Stomach (tissue), 9 donors: ENCODE data around the gene F2RL1. TPM values are rescaled to one million over a fixed set of nuclear protein-coding genes. Genes with fewer than 3 reads are reported as not detected.
A peak's percentile ranks its signal among the peaks of the same experiment; 100 is the strongest.

Source experiments
- DNase-seq, 2 donors: peaks; one replicate each; pipeline versions ENCODE4 v3.0.0 to v3.0.0-alpha.2; 2013 to 2019
- H3K27ac ChIP-seq, 5 donors: fragments of 200-600 bp in 4 of 5; sonication (generic) in 4 of 5; one replicate each; pipeline ENCODE4 v1.5.1; 2013 to 2019; ENCODE audit warnings: mild to moderate bottlenecking in 1 of 5, moderate library complexity in 1 of 5
- H3K27me3 ChIP-seq, 3 donors: fragments of 200-600 bp; sonication (generic); one replicate each; pipeline ENCODE4 v1.5.1; 2017 to 2019; ENCODE audit warnings: mixed run types in 1 of 3
- H3K36me3 ChIP-seq, 4 donors: fragments of 200-600 bp; sonication (generic); 1 replicate in 3 of 4; 2 replicates in 1 of 4; pipeline ENCODE4 v1.5.1; 2016 to 2019
- H3K4me1 ChIP-seq, 4 donors: fragments of 200-600 bp; sonication (generic); one replicate each; pipeline ENCODE4 v1.5.1; 2016 to 2019
- H3K4me3 ChIP-seq, 4 donors: fragments of 200-600 bp; sonication (generic) in 3 of 4; one replicate each; pipeline ENCODE4 v1.5.1; 2016 to 2019; ENCODE audit warnings: mild to moderate bottlenecking in 1 of 4
- H3K9me3 ChIP-seq, 4 donors: fragments of 200-600 bp; sonication (generic); one replicate each; pipeline ENCODE4 v1.5.1; 2016 to 2019
- CTCF ChIP-seq, 7 experiments: fragments of 450-650 bp in 4 of 7; fragments of 200-600 bp in 3 of 7; sonication (generic) in 3 of 7; IDR thresholded peaks; one replicate each; pipeline ENCODE4 v1.5.1; 2016 to 2019; ENCODE audit warnings: antibody characterized with exemption in 7 of 7, control low read depth in 2 of 7, mild to moderate bottlenecking in 1 of 7
- EP300 ChIP-seq: sonication (generic); formaldehyde crosslinking; IDR thresholded peaks from one replicate; pipeline ENCODE4 v1.6.1; 2017; ENCODE audit warnings: antibody characterized with exemption
- POLR2A ChIP-seq, 4 donors: fragments of 450-650 bp; IDR thresholded peaks; one replicate each; pipeline ENCODE4 v1.6.1; 2016; ENCODE audit warnings: antibody characterized with exemption in 4 of 4, control low read depth in 2 of 4, mild to moderate bottlenecking in 1 of 4, moderate library complexity in 1 of 4
- POLR2AphosphoS5 ChIP-seq, 3 donors: sonication (generic); formaldehyde crosslinking; IDR thresholded peaks; one replicate each; pipeline ENCODE4 v1.6.1; 2016; ENCODE audit warnings: antibody characterized with exemption in 3 of 3
- WGBS, 5 donors: extraction: QIAGEN DNeasy Blood & Tissue Kit in 3 of 5; methylation state at CpG; one replicate each; pipeline versions ENCODE4 v1.1.5 to v1.1.7; 2013 to 2018; 5-methylcytosine and 5-hydroxymethylcytosine counted together
- intact Hi-C: fragments of 100-400 bp; cut with DNase I; formaldehyde crosslinking; loops from one replicate; pipeline ENCODE4 v1.15.1; 2023; ENCODE audit warnings: low total_unique reads
- polyA plus RNA-seq, 3 donors: library from polyadenylated mRNA; stranded (reverse); fragments of 200-250 nt; gene quantifications; one replicate each; pipeline ENCODE4 v1.2.3, GENCODE V29; 2013
- total RNA-seq, 5 donors: library from RNA; depleted of rRNA; stranded (reverse); fragments of >200 nt; gene quantifications; one replicate each; pipeline versions ENCODE4 v1.1.0 to v1.2.3, GENCODE V29; 2014 to 2016
- donor health status: healthy with polysubstance abuse.
- donor health status: Bipolar disorder and iron deficiency.
- donor health status: healthy.

F2RL1 gene
- total and polyA plus RNA-seq, 8 donors, result 4.8 to 72.9 (median 16.7) TPM

GRCh38 chr5:76801159-76801802, 17.5 kb upstream of the F2RL1 start:
- H3K27me3 ChIP-seq, result no peaks in the 10 kb centered on the region
- H3K4me1 ChIP-seq, result peaks cover 0 to 2% (median 0%) of the 10 kb centered on the region in 4 donors
- H3K9me3 ChIP-seq, result no peaks in the 10 kb centered on the region
- DNase-seq, result peak in 1 of 2 donors; percentile 28
- no peak overlapping the region for H3K4me3 ChIP-seq
- 54 to 71% (median 59%) methylated on average over 4 of the region's 4 CpGs for WGBS, 5 donors
- H3K36me3 ChIP-seq, result no peaks in the 10 kb centered on the region
- intact Hi-C loops, result no loop called here
- TF ChIP-seq POLR2AphosphoS5 (IDR thresholded peaks at IDR 0.05) (no peak), EP300 (no peak), POLR2A (IDR thresholded peaks at IDR 0.05) (no peak), CTCF (IDR thresholded peaks at IDR 0.05) (no peak)
- H3K27ac ChIP-seq, result no peak overlapping the region

GRCh38 chr5:76801803-76802195, 17.0 kb upstream of the F2RL1 start:
- no peak overlapping the region for H3K4me3 ChIP-seq
- H3K9me3 ChIP-seq, result no peaks in the 10 kb centered on the region
- intact Hi-C loops, result no loop called here
- H3K36me3 ChIP-seq, result no peaks in the 10 kb centered on the region
- no peak for DNase-seq
- no peaks in the 10 kb centered on the region for H3K27me3 ChIP-seq
- 73 to 89% (median 81%) methylated on average over 3 of the region's 3 CpGs for WGBS, 5 donors
- H3K27ac ChIP-seq, result no peak overlapping the region
- peaks cover 0 to 5% (median 0%) of the 10 kb centered on the region in 4 donors for H3K4me1 ChIP-seq
- TF ChIP-seq EP300 (no peak), POLR2AphosphoS5 (IDR thresholded peaks at IDR 0.05) (no peak)

- DNase-seq, result no peak
- Histone ChIP-seq H3K4me3 (no peak overlapping the region), H3K27ac (no peak overlapping the region), H3K9me3 (no peaks in the 10 kb centered on the region), H3K4me1 (peaks cover 0 to 5% (median 0%) of the 10 kb centered on the region in 4 donors), H3K36me3 (no peaks in the 10 kb centered on the region), H3K27me3 (no peaks in the 10 kb centered on the region)
- intact Hi-C loops, result no loop called here
- no peak for TF ChIP-seq CTCF (IDR thresholded peaks at IDR 0.05)
- TF ChIP-seq POLR2A (IDR thresholded peaks at IDR 0.05), result no peak
- no peak for TF ChIP-seq EP300
- no peak for TF ChIP-seq POLR2AphosphoS5 (IDR thresholded peaks at IDR 0.05)
- 77 to 89% (median 82%) methylated on average over 8 of the region's 8 CpGs for WGBS, 5 donors
These were observed 14.6 kb upstream of the F2RL1 start for GRCh38 chr5:76804266-76804665.

GRCh38 chr5:76805821-76806505, 12.9 kb upstream of the F2RL1 start:
- Histone ChIP-seq H3K27ac (peak overlapping the region in 2 of 5 donors; percentile 39), H3K4me1 (peaks cover 0 to 5% (median 0%) of the 10 kb centered on the region in 4 donors), H3K27me3 (no peaks in the 10 kb centered on the region), H3K4me3 (no peak overlapping the region), H3K36me3 (no peaks in the 10 kb centered on the region), H3K9me3 (no peaks in the 10 kb centered on the region)
- DNase-seq, result peak in 1 of 2 donors; percentile 24
- TF ChIP-seq POLR2AphosphoS5 (IDR thresholded peaks at IDR 0.05) (peak in 1 of 3 donors; percentile 62), EP300 (no peak)
- WGBS, 5 donors, result 43 to 56% (median 48%) methylated on average over 7 of the region's 7 CpGs
- intact Hi-C loops, result no loop called here

- intact Hi-C loops, result no loop called here
- Histone ChIP-seq H3K27me3 (no peaks in the 10 kb centered on the region), H3K4me3 (no peak overlapping the region), H3K9me3 (no peaks in the 10 kb centered on the region), H3K27ac (no peak overlapping the region), H3K36me3 (no peaks in the 10 kb centered on the region), H3K4me1 (peaks cover 0 to 5% (median 0%) of the 10 kb centered on the region in 4 donors)
- TF ChIP-seq POLR2A (IDR thresholded peaks at IDR 0.05) (no peak), EP300 (no peak), CTCF (IDR thresholded peaks at IDR 0.05) (no peak), POLR2AphosphoS5 (IDR thresholded peaks at IDR 0.05) (no peak)
- WGBS, 5 donors, result 72 to 80% (median 76%) methylated on average over 3 of the region's 3 CpGs
- no peak for DNase-seq
These were observed 11.5 kb upstream of the F2RL1 start for GRCh38 chr5:76807296-76807695.
